NCI-H2196 (cell line): ENCODE data around the gene MRPL4.

Source experiments
- DNase-seq: peaks from one replicate; lab custom pipeline; 2025; ENCODE audit not compliant: unreplicated experiment; lab: John Stamatoyannopoulos, UW

MRPL4 gene

DNA sequence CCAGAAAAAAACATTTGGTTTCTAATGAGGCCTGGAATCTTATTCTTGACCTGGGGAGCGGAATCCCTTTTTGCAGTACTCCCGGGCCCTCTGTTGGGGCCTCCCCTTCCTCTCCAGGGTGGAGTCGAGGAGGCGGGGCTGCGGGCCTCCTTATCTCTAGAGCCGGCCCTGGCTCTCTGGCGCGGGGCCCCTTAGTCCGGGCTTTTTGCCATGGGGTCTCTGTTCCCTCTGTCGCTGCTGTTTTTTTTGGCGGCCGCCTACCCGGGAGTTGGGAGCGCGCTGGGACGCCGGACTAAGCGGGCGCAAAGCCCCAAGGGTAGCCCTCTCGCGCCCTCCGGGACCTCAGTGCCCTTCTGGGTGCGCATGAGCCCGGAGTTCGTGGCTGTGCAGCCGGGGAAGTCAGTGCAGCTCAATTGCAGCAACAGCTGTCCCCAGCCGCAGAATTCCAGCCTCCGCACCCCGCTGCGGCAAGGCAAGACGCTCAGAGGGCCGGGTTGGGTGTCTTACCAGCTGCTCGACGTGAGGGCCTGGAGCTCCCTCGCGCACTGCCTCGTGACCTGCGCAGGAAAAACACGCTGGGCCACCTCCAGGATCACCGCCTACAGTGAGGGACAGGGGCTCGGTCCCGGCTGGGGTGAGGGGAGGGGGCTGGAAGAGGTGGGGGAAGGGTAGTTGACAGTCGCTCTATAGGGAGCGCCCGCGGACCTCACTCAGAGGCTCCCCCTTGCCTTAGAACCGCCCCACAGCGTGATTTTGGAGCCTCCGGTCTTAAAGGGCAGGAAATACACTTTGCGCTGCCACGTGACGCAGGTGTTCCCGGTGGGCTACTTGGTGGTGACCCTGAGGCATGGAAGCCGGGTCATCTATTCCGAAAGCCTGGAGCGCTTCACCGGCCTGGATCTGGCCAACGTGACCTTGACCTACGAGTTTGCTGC lies 35.1 kb downstream of the MRPL4 start, which contains the start of gene ICAM4:
Gene ICAM4, plus strand, starts transcription at position 153 of the 935 bp plus-strand sequence. Its CDS starts 58 bp downstream, at position 211.
- no peak for DNase-seq

DNA sequence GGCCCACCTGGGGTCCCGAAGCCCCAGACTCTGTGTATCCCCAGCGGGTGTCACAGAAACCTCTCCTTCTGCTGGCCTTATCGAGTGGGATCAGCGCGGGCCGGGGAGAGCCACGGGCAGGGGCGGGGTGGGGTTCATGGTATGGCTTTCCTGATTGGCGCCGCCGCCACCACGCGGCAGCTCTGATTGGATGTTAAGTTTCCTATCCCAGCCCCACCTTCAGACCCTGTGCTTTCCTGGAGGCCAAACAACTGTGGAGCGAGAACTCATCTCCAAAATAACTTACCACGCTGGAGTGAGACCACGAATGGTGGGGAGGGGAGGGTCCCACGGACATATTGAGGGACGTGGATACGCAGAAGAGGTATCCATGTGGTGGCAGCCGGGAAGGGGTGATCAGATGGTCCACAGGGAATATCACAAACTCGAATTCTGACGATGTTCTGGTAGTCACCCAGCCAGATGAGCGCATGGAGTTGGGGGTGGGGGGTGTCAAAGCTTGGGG lies 36.7 kb downstream of the MRPL4 start:
- DNase-seq: peak; percentile 70

DNA sequence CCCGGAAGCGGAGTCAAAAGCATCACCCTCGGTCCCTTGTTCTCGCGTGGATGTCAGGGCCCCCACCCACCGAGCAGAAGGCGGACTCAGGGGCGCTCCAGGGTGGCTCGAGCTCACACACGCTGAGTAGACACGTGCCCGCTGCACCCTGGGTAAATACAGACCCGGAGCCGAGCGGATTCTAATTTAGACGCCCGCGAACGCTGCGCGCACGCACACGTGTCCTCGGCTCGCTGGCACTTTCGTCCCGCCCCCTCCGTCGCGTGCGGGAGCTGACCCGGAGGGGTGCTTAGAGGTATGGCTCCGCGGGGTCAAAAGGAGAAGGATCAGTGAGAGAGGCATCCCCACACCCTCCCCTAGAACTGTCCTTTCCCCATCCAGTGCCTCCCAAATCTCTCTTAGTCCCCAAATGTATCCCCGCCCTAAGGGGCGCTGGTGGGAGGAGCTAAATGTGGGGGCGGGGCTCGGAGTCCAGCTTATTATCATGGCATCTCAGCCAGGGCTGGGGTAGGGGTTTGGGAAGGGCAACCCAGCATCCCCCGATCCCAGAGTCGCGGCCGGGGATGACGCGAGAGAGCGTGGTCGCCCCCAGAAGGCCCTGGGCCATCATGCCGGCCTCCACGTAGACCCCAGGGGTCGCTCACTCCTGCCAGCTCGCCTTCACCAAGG lies 37.3 kb downstream of the MRPL4 start:
- peak; percentile 86 for DNase-seq

DNA sequence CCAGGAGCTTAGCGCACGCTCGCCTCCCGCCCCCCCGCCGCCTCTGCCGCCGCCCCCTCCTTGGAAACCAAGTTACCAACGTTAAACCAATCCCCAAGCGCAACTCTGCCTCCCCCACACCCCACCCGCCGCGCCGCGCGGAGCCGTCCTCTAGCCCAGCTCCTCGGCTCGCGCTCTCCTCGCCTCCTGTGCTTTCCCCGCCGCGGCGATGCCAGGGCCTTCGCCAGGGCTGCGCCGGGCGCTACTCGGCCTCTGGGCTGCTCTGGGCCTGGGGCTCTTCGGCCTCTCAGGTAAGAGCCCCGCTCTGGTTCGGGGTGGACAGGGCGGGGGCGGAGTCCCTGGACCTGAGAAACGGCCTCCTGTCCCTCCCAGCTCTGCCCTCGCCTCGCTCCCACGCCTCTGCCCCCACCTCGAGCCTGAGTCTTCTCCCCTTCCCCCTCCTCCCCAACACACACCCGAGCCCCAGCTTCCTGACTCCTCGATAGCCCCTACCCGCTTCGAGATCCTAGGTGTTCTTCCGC lies 37.9 kb downstream of the MRPL4 start, which contains the start of gene ICAM5:
Gene ICAM5, plus strand, starts transcription at position 117 of the 521 bp plus-strand sequence. Its CDS starts 92 bp downstream, at position 209.
- DNase-seq: peak; percentile 54

DNA sequence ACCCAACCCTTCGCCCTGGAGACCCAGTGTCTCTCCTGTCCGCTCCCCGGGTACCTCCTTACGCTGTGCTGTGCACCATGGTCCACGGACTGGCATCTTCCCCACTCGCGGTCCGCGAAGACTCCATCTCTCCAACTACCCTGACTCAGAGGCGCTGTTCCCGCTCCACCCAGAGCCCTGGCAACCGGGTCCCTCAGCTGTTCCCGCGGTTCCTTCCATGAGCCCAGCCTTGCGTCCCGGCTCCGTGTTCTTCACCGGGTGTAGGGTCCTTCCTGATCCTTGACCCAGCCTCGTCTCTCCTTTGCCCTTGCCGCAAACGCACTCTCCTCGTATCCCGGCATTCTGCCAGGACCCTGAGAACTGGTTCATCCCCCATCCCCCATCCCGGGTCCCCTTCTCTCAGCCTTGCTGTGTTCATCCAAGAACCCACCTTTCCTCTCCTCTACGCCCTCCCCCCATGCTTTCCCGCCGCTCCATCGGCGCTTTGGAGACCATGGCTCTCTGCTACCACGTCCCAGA lies 38.4 kb downstream of the MRPL4 start:
- DNase-seq: no peak

DNA sequence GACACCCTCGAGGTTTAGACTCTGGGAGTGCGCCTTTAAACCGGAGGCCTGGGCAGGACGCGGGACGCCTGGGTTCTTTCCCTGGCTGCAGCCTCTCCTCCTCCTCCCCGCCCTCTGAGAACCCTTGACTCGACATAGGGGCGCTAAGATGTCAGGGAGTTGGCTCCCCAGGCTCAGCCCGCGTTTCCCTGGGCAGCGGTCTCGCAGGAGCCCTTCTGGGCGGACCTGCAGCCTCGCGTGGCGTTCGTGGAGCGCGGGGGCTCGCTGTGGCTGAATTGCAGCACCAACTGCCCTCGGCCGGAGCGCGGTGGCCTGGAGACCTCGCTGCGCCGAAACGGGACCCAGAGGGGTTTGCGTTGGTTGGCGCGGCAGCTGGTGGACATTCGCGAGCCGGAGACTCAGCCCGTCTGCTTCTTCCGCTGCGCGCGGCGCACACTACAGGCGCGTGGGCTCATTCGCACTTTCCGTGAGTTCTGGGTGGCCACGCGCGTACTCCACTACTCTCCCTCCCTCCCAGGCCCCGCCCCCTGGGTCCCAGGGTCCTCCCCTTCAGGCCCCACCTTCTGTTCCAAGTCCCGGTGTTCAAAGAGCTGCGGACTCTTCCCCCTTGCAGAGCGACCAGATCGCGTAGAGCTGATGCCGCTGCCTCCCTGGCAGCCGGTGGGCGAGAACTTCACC lies 39.0 kb downstream of the MRPL4 start:
- peak; percentile 27 for DNase-seq

DNA sequence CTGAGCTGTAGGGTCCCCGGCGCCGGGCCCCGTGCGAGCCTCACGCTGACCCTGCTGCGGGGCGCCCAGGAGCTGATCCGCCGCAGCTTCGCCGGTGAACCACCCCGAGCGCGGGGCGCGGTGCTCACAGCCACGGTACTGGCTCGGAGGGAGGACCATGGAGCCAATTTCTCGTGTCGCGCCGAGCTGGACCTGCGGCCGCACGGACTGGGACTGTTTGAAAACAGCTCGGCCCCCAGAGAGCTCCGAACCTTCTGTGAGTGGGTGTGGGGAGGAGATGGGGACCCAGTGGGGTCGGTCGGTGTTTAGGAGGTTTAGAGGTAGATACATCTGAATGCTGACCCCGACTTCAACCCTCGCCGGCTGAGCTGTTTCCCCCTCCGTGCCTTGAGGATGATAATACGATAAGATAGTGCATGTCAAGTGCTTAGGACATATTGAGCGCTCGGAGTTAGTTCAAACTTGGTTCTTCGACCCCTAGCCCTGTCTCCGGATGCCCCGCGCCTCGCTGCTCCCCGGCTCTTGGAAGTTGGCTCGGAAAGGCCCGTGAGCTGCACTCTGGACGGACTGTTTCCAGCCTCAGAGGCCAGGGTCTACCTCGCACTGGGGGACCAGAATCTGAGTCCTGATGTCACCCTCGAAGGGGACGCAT lies 39.7 kb downstream of the MRPL4 start:
- no peak for DNase-seq

DNA sequence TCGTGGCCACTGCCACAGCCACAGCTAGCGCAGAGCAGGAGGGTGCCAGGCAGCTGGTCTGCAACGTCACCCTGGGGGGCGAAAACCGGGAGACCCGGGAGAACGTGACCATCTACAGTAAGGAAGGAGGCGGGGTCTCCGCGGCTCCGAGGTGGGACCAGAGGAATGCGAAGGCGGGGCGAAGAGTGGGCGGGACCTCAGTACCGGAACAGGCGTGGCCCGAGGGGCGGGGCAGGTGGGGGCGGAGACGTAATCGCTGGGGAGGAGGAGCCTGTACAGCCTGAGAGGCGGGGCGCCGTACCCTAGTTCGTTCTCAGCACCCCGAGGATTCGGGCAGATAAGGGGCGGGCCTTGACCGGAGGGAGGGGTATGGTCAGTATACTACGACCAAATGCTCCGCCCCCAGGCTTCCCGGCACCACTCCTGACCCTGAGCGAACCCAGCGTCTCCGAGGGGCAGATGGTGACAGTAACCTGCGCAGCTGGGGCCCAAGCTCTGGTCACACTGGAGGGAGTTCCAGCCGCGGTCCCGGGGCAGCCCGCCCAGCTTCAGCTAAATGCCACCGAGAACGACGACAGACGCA lies 40.3 kb downstream of the MRPL4 start:
- peak; percentile 24 for DNase-seq

DNA sequence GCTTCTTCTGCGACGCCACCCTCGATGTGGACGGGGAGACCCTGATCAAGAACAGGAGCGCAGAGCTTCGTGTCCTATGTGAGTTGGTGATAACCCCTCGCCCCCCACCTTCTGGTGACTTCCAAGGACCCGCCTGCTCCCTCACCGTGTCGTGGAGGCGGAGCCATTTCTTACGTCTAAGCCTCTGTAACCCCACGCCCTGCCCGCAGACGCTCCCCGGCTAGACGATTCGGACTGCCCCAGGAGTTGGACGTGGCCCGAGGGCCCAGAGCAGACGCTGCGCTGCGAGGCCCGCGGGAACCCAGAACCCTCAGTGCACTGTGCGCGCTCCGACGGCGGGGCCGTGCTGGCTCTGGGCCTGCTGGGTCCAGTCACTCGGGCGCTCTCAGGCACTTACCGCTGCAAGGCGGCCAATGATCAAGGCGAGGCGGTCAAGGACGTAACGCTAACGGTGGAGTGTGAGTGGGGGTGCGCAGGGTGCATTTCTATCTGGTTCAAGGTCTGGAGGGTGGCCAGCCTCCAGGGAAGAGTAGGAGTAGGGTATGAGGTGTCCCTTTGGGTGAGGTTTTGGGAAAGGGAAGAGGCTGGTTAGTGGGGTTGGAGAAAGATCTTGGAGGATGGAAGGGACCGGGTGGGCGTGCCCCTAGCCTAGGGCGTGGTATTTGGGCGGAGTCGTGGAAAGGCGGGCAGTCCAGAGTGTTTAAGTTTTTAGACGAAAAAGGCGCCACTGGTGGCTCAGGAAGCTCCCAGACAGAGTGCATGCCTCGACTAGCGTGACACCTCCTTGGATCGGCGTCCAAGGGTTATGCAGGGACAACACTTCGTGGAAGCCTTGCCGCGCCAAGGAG lies 41.0 kb downstream of the MRPL4 start:
- DNase-seq: no peak

DNA sequence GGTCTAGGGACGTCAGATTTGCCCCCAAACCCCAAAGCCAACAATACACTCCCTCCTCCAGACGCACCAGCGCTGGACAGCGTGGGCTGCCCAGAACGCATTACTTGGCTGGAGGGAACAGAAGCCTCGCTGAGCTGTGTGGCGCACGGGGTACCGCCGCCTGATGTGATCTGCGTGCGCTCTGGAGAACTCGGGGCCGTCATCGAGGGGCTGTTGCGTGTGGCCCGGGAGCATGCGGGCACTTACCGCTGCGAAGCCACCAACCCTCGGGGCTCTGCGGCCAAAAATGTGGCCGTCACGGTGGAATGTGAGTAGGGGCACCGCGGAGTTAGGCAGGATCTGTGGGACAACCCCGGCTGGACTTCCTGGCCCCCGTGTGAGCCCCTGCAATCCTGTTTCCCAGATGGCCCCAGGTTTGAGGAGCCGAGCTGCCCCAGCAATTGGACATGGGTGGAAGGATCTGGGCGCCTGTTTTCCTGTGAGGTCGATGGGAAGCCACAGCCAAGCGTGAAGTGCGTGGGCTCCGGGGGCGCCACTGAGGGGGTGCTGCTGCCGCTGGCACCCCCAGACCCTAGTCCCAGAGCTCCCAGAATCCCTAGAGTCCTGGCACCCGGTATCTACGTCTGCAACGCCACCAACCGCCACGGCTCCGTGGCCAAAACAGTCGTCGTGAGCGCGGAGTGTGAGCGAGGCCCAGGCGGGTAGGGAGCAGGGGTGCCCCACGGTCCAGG lies 41.8 kb downstream of the MRPL4 start:
- no peak for DNase-seq

DNA sequence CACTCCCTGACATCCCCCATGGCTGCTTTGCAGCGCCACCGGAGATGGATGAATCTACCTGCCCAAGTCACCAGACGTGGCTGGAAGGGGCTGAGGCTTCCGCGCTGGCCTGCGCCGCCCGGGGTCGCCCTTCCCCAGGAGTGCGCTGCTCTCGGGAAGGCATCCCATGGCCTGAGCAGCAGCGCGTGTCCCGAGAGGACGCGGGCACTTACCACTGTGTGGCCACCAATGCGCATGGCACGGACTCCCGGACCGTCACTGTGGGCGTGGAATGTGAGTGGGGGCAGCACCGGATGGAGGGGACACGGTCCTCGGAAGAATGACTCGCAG lies 42.3 kb downstream of the MRPL4 start:
- DNase-seq: no peak

DNA sequence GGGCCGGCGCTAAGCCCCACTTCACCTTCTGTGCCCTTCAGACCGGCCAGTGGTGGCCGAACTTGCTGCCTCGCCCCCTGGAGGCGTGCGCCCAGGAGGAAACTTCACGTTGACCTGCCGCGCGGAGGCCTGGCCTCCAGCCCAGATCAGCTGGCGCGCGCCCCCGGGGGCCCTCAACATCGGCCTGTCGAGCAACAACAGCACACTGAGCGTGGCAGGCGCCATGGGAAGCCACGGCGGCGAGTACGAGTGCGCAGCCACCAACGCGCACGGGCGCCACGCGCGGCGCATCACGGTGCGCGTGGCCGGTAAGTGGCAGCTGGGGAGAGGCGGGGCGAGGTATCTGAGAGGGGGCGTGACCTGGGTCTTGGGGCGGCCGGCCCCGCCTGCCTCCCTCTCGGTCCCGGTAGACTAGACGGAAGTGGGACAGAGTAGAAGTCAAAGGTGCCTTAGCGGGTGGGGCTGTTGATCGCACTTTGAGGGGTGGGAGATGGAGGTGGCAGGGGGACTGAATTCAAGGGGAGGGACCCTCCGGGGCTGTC lies 43.4 kb downstream of the MRPL4 start:
- DNase-seq: no peak

DNA sequence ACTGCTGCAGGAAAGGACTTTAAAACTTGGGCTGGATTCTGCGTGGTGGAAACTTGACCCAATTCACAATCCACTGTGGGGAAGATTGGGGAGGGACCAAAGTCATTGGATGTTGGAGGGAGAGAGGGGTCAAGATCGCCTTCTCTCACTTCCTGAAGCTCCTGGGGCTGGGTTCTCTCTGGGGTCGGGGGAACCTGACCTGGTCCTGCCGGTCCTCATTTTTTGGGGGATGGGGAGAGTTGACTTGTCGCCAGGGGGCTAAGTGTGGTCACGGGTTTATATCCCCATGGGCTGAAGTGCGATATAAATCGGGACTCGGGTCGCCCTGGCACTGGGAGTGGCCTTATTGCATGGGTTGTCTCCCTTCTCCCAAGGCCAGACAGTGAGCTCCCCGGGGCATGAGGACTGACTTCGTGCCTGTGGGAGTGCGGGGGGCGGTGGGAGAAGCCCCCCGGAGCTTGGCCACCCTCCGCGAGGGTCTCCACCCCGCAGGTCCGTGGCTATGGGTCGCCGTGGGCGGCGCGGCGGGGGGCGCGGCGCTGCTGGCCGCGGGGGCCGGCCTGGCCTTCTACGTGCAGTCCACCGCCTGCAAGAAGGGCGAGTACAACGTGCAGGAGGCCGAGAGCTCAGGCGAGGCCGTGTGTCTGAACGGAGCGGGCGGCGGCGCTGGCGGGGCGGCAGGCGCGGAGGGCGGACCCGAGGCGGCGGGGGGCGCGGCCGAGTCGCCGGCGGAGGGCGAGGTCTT lies 44.0 kb downstream of the MRPL4 start:
- no peak for DNase-seq

DNA sequence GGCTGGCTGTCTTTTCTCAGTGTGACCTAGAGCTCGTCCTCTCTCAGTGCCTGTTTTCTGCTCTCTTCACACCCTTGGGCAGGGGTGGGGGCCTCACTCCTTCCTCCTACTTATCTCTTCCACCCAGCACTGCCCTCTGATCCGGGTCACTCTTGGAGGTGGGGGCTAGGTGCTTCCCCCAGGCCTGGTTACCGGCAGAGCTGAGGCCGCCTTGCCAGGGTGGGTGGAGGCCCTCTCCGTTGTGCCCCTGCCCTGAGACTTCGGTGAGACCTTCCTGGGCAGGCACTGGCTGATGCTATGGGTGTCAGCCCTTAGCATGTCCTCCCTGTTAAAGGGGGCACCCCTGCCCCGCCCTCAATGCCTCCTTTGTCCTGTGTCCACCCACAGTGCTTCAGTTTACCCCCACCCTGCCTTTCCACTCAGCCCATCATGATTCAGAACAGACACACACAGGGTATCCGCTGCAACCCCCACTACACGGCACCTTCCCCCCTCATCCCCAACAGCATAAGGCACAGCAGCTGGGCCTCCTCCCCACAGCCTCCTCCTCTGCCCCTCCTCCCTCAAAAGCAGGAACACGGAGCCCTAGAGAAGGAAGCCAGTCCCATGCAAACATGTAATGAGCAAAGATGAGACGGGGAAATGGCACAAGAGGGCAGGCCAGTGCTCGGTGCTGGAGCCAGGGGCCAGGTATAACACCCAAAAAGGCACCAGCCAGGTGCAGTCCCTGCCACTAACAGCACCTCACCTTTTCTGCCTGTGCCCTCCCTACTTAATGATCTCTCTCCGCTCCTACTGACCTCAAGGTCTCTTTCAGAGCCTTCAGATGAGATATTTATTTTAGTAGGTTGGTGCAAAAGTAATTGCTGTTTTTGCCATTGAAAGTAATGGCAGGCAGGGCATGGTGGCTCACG lies 47.8 kb downstream of the MRPL4 start:
- DNase-seq: no peak

DNA sequence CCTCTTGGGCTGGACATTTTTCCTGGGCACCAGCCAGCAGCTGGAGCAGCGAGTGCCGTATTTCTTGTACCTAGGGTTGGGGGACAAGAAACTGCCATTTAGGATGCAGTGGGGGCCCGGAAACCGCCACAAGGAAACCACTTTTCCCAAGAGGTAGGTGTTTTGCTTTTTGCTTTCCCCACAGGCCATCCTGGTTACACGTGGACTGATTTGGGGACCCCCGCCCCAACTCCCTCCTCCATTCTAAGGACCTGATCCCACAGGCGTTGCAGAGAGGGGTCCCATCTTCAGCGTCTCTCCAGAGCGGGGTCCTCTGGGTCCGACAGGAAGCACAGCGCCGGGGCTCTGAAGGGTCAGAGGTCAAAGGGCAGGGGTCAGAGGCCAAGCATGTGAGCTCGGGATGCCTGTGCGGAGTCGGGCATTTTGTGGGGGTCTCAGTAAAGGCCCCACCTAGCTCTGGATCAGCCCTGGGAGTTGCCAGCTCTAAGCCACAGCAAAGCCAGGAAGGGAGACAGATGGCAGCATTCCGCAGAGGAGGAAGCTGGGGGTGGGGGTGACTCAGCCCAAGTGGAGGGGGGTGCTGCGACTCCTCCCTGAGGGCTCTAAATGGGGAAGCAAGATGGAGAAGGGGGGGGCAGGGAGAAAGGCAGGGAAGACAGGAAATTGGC lies 53.3 kb downstream of the MRPL4 start:
- DNase-seq: no peak

DNA sequence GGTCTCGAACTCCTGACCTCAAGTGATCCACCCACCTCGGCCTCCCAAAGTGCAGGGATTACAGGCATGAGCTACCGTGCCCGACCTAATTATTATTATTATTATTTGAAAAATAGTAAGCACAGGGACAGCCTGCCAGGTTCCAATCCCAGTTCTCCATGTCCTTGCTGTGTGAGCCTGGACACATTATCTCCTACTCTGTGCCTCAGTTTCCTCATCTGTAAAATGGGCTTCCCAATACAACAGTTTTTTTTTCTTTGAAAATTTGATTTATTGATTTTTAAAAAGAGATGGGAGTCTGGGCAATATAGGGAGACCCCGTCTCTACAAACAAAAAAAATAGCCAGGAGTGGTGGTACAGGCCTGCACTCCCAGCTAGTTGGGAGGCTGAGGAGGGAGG lies 54.3 kb downstream of the MRPL4 start:
- DNase-seq: no peak
